LoVo (cell line): Measurements from ENCODE around the gene CFAP119.

ENCODE experiments used
- DNase-seq: peaks from one replicate; pipeline ENCODE4 v3.0.0-alpha.2; 2016; ENCODE audit warnings: low spot score

The CFAP119 gene

DNA sequence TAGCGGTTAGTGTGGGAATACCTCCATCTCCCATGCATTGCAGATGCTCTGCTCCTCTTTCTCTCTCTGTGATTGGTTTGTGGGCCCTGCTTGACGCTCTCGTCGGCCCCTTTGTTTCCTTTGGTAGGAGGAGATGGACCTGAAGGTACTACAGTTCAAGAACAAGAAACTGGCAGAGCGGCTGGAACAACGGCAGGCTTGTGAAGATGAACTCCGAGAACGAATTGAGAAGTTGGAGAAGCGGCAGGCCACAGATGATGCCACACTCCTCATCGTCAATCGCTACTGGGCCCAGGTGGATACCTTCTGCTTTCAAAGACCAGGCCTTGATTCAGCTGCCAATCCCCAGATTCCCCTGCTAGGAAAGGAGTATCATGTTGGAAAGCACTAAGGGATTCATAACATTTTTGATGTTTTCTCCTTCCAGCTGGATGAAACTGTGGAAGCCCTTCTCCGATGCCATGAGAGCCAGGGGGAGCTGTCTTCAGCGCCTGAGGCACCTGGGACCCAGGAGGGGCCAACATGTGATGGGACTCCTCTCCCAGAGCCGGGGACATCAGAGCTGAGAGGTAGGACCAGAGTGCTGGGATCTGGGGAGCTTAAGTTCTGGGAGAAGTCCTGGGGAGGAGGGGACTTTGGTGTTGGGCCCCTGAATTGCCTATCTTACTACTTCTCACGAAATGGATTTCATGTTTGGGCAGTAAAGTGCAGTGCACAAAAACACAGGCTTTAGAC, 1.3 kb upstream of the CFAP119 start:
- no peak for DNase-seq

GRCh38 chr16:30761427-30761927, 385 bp downstream of the CFAP119 start:
- no peak for DNase-seq

GRCh38 chr16:30760577-30761426, 1.1 kb downstream of the CFAP119 start:
- no peak for DNase-seq

- DNase-seq: no peak
Observed at GRCh38 chr16:30760001-30760559, 1.8 kb downstream of the CFAP119 start.

DNA sequence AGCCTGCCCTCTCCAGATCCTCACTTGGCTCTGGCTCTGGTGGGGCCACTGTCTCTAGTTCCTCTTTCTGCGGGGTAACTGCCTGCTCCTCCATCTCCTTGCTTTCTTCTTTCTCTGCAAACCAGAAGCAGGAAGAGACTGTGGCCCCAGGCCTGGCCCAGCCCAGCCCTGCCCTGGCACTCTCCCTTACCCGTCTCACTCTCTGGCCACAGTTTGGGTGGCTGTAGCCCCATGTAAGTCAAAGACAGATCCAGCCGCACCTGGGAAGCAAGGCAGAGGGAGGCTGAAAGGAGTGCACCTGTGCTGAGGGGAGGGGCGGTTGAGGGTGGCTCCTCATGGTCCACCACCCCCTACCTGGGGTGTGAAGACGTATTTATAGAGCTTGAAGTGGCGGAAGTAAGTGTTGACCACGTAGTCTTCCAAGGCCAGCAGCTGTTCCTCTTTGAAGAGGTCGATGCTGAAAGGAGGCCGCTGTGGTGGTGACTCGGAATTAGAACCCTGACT, 2.8 kb downstream of the CFAP119 start:
- DNase-seq: no peak

GRCh38 chr16:30757316-30757715, 4.5 kb downstream of the CFAP119 start:
- no peak for DNase-seq

DNA sequence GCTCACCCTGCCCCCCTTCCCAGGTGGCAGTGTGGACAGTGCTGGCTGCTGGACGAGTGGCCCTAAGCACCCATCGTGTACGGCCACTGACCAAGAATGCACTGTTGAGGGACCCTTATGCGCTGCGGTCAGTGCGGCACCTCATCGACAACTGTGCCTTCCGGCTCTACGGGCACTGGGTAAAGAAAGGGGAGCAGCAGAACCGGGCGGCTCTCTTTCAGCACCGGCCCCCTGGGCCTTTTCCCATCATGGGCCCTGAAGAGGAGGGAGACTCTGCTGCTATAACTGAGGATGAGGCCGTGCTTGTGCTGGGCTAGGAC, 5.1 kb downstream of the CFAP119 start:
- no peak for DNase-seq

- DNase-seq: no peak
Observed at GRCh38 chr16:30755955-30756780, 5.7 kb downstream of the CFAP119 start.

DNA sequence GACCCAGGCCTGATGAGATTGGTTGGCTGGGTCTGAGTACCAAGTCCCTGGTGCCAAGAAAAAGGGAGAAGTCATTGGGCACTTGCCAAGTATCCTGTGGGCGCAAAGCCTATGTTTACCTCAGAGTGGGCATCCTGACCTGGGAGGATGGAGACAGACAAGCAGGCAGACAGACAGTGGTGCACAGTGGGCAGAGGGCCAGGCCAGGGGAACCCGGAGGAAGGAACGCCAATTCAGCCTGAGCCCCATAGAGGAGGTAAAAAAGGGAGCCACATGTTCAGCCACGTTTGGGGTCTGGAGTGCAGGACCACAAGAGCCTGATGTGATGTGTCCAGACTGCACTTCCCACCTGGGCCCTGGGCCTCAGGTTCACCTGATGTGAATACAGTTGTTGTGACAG, 8.3 kb downstream of the CFAP119 start:
- no peak for DNase-seq

DNA sequence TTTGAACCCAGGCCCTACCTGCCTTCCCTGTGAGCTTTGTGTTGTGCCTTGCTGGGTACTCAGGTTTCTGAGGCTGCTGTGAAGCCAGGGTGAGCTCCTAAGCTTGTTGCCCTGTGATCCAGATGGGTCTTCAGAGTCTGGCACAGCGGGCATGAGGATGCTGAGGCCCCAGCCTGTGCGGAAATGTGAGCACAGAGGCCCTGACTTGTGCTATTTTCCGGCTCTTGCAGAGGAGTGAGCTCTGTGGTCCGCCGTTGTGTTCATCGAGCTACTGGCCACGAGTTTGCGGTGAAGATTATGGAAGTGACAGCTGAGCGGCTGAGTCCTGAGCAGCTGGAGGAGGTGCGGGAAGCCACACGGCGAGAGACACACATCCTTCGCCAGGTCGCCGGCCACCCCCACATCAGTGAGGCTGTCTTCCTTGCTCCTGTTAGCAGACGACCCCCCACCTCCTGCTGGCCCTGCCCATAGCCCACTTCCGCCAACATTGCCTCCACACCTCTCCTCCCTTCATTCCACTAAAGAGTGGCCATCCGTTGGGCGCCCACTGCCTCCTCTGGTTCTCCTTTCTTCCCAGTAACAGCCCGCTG, 10.9 kb downstream of the CFAP119 start:
- no peak for DNase-seq

- DNase-seq: no peak
Observed at GRCh38 chr16:30750201-30750600, 11.7 kb downstream of the CFAP119 start.

- no peak for DNase-seq
Observed at GRCh38 chr16:30748634-30749445, 13.0 kb downstream of the CFAP119 start.

DNA sequence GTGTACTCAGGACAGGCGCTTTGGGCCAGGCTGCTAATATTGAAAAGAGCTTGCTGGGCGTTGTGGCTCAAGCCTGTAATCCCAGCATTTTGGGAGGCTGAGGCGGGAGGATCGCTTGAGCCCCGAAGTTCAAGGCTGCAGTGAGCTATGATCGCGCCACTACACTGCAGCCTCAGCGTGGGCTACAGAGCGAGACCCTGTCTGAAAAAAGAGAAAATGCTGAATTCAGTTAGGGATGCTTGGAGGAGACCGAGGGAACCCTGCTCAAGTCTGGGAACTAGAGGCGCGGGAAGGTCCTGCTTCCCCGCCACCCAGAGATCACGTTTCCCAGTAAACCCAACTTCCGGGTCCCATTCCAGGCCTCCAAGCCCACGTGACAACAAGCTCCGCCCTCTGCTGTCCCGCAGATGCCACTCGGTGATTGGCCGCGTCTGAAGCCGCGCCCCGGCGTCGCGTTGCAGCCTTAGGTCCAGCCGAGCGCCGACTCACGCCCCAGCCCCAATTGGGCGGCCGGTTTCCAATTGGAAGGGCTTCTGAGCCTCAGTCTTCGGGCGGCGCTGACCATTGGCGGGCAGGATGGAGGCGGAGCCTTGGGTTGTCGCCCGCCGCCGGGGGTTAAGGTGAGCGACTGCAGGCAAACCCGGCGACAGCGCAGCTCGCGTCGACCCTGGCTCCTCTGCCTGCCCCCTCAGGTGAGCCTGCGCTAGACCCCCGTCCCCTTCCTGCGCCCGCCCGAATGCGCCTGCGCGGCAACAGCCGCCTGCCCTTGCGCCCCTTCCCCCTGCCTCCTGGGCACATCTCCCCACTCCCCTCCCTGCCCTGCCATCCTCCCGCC, 13.8 kb downstream of the CFAP119 start, which contains the start of gene PHKG2:
Gene PHKG2 (plus strand): TSS at position 627 of the 835 bp plus-strand sequence. CDS start 396 bp downstream, outside the sequence.
- DNase-seq: peak; percentile 99

GRCh38 chr16:30747331-30747730, 14.5 kb downstream of the CFAP119 start:
- peak; percentile 62 for DNase-seq

GRCh38 chr16:30746638-30747175, 15.2 kb downstream of the CFAP119 start:
- no peak for DNase-seq

GRCh38 chr16:30745082-30745481, 16.8 kb downstream of the CFAP119 start:
- DNase-seq: no peak

- no peak for DNase-seq
Observed at GRCh38 chr16:30744183-30744582, 17.7 kb downstream of the CFAP119 start.

DNA sequence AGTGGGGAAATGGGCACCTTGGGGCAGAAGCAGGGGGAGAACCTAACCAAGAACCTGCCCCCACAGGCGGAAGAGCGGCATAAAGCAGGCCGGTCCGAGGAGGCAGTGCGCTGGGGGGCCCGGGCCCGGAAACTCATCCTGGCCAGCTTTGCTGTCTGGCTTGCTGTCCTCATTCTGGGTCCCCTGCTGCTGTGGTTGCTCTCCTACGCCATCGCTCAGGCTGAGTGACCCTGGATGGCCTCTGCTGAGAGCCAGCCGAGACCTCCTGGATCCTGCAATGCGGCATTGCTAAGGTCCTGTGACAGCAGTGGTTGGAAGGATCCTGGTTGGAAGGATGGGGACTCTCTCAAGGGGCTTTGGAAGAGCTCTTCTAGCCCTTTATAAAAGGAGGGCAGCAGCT, 18.1 kb downstream of the CFAP119 start:
- DNase-seq: no peak

DNA sequence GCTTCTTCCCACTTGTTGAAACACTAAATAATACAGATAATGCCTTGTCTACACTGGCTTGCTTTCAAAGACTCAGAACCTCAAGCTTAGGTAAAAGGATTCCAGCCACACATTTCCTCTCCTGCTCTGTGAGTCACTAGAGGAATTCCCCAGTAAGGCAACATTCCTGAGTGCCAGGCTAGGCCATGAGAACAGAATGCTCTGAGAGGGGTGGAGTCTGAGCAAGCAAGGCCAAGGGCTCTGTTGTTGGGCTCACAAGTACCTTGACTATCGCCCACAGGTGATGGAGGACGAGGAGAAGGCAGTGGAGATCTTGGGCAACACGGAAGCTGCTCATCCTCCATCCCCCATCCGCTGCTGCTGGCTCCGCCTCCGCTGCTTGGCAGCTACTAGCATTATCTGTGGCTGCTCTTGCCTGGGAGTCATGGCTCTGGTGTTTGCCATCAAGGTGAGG, 20.4 kb downstream of the CFAP119 start:
- no peak for DNase-seq
